Activated CD8-positive, alpha-beta T cell treated with anti-CD3 and anti-CD28 coated beads, Interleukin-2, amount 10 ng/mL, durations not matched to agents 7 days and 5 days (primary cell): Measurements from ENCODE around the gene WRAP73. TPM values are rescaled to one million over a fixed set of nuclear protein-coding genes. Genes with fewer than 3 reads are reported as not detected.

Experiments
- ATAC-seq: fragments of 150-1000 bp; cut with Tn5 transposase; one replicate; pipeline ENCODE4 v1.10.0; 2021; ENCODE audit warnings: moderate library complexity
- CTCF ChIA-PET: fragments of 350-600 bp; sonication (Branson Sonifier 250); formaldehyde crosslinking; loops from one replicate; lab custom pipeline; 2021; ENCODE audit warnings: antibody characterized with exemption; lab: Charles Lee
- POLR2A ChIA-PET: fragments of 350-600 bp; sonication (Branson Sonifier 250); formaldehyde crosslinking; loops from one replicate; lab custom pipeline; 2021; ENCODE audit warnings: antibody characterized with exemption; lab: Charles Lee
- DNase-seq: peaks from one replicate; pipeline ENCODE4 v3.0.0-alpha.2; 2020
- H3K27ac Mint-ChIP-seq: one replicate; pipeline ENCODE4 v1.8.0; 2021; ENCODE audit warnings: mild to moderate bottlenecking, mixed read lengths
- H3K27me3 Mint-ChIP-seq: one replicate; pipeline ENCODE4 v1.8.0; 2021; ENCODE audit warnings: low read depth, mixed read lengths
- H3K36me3 Mint-ChIP-seq: one replicate; pipeline ENCODE4 v1.8.0; 2021; ENCODE audit warnings: low read depth, mixed read lengths
- H3K4me1 Mint-ChIP-seq: one replicate; pipeline ENCODE4 v1.8.0; 2021; ENCODE audit warnings: low read depth, mixed read lengths
- H3K4me3 Mint-ChIP-seq: one replicate; pipeline ENCODE4 v1.8.0; 2021; ENCODE audit warnings: mild to moderate bottlenecking, mixed read lengths
- H3K9me3 Mint-ChIP-seq: one replicate; pipeline ENCODE4 v1.8.0; 2022; ENCODE audit warnings: mixed read lengths; ENCODE audit not compliant: insufficient read depth
- total RNA-seq, 2 experiments: library from RNA; stranded (reverse); gene quantifications; one replicate each; pipeline ENCODE4 v1.2.3, GENCODE V29; 2021

The WRAP73 gene
- total RNA-seq, 2 experiments from 2014 or later = 33.1 to 36.7 TPM

DNA sequence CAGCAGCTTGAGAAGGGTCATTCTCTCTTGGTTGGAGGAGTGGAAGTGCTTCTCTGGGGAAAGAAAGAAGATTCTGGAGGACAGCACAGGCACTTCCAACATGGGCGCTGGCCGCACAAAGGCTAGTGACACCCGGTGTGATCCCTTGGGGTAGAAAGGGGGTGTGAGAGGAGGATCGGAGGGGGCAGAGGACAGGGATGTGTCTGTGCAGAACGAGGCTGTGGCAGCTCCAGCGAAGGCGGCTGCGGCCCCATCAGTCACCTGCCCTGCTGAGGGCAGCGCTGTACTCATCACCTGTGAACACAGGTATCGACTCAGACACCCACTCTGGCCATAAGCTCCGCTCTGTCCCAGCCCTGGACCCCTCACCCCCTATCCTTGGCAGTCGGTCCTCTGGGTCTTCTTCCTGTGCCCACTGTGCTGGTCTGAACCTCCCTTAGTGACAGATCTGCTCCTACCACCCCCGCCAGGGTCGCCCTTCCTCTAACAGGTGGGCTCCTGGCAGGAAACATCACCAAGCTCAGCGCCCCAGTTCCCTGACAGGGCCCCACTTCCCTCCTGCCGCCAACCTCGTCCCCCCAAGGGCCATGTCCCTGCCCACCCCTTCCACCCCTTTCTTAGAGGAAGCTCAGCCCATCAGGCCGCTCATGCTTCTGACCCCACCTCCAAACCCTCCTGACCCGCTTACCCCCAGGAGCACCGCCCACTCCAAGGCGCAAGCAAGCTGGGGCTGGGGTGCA lies 22.5 kb upstream of the WRAP73 start:
- Mint-ChIP-seq H3K9me3 (no peaks in the 10 kb centered on the region), H3K27me3 (peaks cover 6% of the 10 kb centered on the region), H3K27ac (no peak overlapping the region), H3K36me3 (no peaks in the 10 kb centered on the region), H3K4me3 (no peak overlapping the region), H3K4me1 (peaks cover 5% of the 10 kb centered on the region)
- DNase-seq = no peak
- no peak for ATAC-seq
- ChIA-PET CTCF (no interaction called here), POLR2A (no interaction called here)

DNA sequence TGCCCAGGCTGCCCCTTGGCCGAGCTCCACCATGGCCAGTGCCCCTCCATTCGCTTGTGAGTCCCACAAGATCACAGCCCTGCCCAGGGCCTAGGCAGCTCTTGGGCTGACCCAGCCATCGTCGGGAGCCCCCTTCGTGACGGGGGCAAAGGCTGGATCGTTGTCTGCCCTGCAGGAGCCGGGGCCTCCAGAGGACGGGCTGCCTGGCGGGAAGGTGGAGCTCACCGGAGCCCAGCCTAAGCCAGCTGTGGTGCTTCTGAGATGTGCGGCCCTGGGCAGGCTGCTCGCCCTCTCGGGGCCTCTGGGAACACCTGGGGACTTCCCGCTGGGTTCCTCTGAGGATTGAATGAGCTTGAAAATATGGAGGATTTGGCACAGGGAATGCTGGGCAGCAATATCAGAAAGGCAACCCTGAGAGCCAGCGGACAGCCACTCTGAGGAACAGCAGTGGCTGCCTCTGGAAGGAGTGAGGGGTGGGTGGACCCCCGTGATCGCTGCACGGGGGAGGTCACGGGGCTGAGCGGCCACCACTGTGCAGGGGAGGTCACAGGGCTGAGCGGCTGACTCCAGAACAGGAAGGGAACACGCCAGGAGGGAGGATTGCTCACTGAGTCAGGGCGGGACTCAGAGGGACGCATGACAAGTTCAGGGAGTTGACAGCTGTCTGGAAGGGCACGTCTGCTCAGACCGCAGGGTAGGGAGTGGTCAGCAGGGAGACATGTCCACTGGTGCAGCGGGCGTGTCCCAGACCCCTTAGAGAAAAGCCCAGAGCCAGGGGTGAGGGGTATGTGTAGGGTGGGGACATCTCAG lies 21.7 kb upstream of the WRAP73 start:
- Mint-ChIP-seq H3K36me3 (no peaks in the 10 kb centered on the region), H3K9me3 (no peaks in the 10 kb centered on the region), H3K27ac (no peak overlapping the region), H3K4me3 (no peak overlapping the region), H3K27me3 (peaks cover 6% of the 10 kb centered on the region), H3K4me1 (no peaks in the 10 kb centered on the region)
- ChIA-PET CTCF (no interaction called here), POLR2A (no interaction called here)
- ATAC-seq (no peak), DNase-seq (no peak)

DNA sequence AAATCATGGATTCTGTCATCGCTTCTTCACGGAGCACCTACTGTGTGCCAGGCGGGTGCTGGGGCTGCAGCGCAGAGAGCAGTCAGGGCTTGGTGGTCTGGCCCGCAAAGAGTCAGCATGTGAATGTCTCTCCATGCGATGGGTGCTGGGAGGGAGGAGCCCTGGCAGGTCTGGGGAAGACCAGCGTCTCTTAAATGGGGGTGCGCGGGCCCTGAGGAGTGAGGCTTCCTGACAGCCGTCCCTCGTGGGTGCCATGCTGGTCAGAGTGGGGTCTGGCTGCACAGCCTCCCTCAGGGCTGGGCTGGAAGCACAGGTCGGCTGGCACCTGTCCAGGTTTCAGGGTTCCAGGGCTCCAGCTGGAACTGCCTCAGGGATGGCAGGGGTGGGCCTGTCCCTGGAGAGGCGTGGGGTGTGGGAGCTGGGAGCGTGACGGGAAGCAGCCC lies 20.9 kb upstream of the WRAP73 start:
- Mint-ChIP-seq H3K4me3 (no peak overlapping the region), H3K36me3 (no peaks in the 10 kb centered on the region), H3K27me3 (peaks cover 6% of the 10 kb centered on the region), H3K9me3 (no peaks in the 10 kb centered on the region), H3K4me1 (no peaks in the 10 kb centered on the region), H3K27ac (no peak overlapping the region)
- DNase-seq (no peak), ATAC-seq (no peak)
- ChIA-PET POLR2A (no interaction called here), CTCF (no interaction called here)

DNA sequence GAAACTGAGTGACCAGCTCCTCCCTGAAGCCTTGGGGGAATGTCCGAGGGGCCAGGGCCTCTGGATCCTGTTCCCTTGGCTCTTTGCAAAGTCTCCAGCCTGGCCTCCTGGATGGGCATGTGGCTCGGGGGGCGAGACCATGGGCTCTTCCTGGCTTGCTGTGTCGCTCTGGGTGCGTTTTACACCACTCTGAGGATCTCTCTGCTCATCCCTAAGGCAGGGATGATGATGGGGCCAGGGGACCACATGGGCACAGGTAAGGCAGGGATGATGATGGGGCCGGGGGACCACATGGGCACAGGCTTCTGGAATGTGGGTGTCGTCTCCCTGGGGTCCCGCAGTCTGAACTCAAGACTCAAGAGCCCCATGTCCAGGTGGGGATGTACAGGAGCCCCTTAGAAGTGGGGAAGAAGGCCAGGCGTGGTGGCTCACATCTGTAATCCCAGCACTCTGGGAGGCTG lies 20.1 kb upstream of the WRAP73 start:
- ATAC-seq = no peak
- H3K27me3 Mint-ChIP-seq = peaks cover 6% of the 10 kb centered on the region
- no peak overlapping the region for H3K27ac Mint-ChIP-seq
- no peaks in the 10 kb centered on the region for H3K9me3 Mint-ChIP-seq
- H3K36me3 Mint-ChIP-seq = no peaks in the 10 kb centered on the region
- ChIA-PET CTCF (no interaction called here), POLR2A (no interaction called here)
- DNase-seq = no peak
- H3K4me3 Mint-ChIP-seq = no peak overlapping the region
- no peaks in the 10 kb centered on the region for H3K4me1 Mint-ChIP-seq

DNA sequence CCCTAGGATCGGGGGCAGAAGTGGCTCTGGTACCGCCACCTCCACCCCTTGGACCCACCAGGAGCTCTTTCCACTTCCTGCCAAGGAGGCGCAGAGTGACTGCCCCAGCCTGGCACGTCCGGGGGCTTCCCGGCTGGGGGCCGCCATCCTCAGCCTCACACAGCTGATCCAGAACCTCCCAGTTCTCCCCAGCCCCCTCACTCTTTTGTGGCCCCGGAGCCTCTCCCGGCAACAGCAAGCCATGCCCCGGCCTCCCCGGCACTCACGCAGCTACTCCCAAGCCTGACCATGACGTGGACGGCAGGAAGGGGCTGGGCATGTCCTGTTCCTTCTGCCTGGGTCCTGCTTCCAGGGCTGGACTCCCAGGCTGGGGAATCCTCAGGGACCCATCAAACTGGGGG lies 19.5 kb upstream of the WRAP73 start:
- POLR2A ChIA-PET = no interaction called here
- no peak for ATAC-seq
- Mint-ChIP-seq H3K27ac (no peak overlapping the region), H3K36me3 (no peaks in the 10 kb centered on the region), H3K4me1 (no peaks in the 10 kb centered on the region), H3K27me3 (peaks cover 6% of the 10 kb centered on the region), H3K4me3 (no peak overlapping the region), H3K9me3 (no peaks in the 10 kb centered on the region)
- CTCF ChIA-PET = no interaction called here
- no peak for DNase-seq

DNA sequence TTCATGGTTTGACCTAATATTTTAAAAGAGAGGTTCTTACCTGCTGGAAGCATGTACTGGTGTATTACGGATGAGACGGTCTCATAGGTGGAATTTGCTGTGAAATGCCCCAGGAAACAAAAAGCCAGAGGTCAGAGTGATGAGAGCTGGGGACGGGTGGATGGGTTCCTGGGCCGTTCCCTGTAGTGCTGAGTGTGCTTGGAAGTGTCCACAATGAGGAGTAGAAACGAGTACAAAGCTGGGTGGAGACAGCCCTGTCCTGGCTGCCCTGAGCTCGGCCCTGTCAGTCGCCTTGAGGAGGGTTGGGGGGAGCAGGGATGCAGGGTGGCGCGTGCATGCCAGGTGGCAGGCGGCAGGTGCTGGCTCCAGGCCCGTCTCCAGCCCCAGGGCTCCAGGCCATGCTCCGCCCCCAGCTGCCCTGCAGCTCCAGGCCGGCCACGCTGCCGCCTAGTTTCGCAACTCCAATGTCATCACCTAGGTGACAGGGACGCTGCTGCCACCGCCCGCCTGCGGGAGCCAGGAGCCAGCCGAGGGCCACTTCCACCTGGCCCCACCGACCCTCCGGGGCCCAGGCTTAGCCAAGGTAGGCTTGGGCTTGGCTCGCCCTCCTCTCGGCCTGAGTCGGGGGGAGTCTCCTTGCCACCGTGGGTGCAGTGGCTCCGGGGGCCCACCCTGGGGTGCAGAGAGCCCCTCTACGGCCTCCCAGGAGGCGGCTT lies 18.8 kb upstream of the WRAP73 start:
- ChIA-PET POLR2A (no interaction called here), CTCF (no interaction called here)
- H3K27ac Mint-ChIP-seq = no peak overlapping the region

DNA sequence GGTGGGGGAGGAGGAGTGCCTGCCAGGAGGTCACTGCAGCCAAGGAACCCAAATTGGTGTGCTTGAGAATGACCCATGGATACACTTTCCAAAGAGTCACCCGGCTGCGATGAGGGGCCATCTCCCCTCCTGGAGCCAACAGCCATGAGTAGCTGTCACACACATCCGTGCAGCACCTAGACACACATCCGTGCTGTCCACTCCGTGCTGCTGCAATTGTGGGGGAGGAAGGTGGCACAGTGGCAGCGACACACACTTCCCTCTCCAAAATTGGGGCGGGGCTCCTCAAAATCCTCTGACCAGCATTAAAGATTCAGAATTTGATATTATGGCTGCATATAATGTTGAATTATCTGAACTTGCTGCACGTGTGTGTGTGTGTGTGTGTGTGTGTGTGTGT lies 18.2 kb upstream of the WRAP73 start:
- H3K27ac Mint-ChIP-seq = no peak overlapping the region
- POLR2A ChIA-PET = no interaction called here
- CTCF ChIA-PET = no interaction called here

More for the DNA sequence above, 18.8 kb upstream of the WRAP73 start:
- Mint-ChIP-seq H3K27me3 (peaks cover 6% of the 10 kb centered on the region), H3K36me3 (no peaks in the 10 kb centered on the region), H3K4me1 (no peaks in the 10 kb centered on the region), H3K9me3 (no peaks in the 10 kb centered on the region), H3K4me3 (no peak overlapping the region)
- ATAC-seq (no peak), DNase-seq (no peak)

DNA sequence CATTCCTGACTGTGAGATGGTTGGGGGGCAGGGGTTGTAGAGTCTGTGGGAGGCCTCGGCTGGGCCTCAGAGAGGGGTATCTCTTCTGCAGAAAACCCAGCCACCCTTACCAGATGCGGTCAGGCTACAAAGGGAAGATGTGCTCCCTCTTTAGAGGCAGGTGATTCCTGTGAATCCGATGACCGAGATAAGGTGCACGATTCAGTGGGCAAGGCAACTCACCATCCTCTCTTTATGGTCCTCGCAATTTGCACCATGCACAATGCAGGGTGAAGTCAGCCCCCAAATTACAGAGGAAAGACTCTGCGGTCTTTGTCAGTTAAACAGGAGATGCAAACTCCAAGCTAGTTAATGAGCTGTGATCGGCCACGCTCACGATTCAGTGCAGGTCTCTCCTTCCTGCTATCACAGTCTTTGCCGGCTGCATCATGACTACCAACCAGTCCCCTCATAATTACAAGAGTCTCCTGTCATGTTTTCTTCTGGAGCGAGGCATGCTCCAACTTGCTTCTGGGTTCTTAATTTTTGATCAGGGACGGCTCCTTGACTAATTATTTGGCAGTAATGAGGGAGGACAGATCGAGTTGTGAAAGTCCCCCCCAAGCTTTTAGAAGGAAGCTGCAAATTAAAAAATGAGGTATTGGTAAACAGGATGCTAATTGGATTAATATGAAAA lies 14.9 kb upstream of the WRAP73 start:
- no peaks in the 10 kb centered on the region for H3K9me3 Mint-ChIP-seq
- no peak overlapping the region for H3K4me3 Mint-ChIP-seq
- peaks cover 6% of the 10 kb centered on the region for H3K27me3 Mint-ChIP-seq
- POLR2A ChIA-PET = no interaction called here
- DNase-seq = no peak
- no peaks in the 10 kb centered on the region for H3K36me3 Mint-ChIP-seq
- no peak overlapping the region for H3K27ac Mint-ChIP-seq
- CTCF ChIA-PET = no interaction called here
- H3K4me1 Mint-ChIP-seq = peaks cover 6% of the 10 kb centered on the region
- no peak for ATAC-seq

More for the DNA sequence above, 18.2 kb upstream of the WRAP73 start:
- no peaks in the 10 kb centered on the region for H3K9me3 Mint-ChIP-seq
- H3K4me1 Mint-ChIP-seq = no peaks in the 10 kb centered on the region
- no peaks in the 10 kb centered on the region for H3K36me3 Mint-ChIP-seq
- H3K4me3 Mint-ChIP-seq = no peak overlapping the region
- DNase-seq (no peak), ATAC-seq (no peak)
- H3K27me3 Mint-ChIP-seq = peaks cover 6% of the 10 kb centered on the region

DNA sequence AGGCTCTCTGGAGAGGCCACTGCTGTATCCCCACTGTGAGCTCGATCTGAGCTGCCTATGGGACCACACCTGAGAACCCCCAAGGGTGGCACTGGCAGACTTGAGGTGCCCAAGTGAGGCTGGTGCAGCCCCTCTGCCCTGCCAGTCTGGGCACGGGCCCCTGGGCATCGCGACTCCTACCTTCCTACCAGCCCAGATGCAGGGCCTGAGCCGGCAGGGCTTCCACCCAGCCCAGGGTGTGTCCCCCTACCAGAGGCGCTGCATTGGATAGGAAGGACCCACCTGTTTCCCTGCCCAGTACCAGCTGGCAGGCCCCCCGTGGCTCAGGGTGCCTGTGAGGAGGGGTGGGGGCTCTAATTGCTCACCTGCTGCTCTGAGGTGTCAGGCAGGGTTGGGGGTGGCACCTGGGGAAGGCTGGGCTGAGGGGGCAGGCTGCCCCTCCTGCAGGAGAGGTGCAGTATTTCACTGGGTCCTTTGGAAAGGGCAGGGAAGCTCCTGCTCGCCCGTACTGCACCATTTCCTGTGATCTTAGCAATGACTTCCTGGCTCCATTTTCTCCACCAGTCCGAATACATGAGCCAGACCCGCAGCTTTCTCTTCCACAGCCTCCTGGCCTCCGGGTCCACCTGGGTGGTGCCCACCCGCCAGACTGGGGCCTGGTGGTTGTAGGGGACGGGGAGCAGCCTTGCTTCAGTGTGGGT lies 14.2 kb upstream of the WRAP73 start:
- ChIA-PET CTCF (no interaction called here), POLR2A (no interaction called here)
- ATAC-seq (no peak), DNase-seq (no peak)
- no peaks in the 10 kb centered on the region for H3K9me3 Mint-ChIP-seq
- H3K27ac Mint-ChIP-seq = no peak overlapping the region
- H3K27me3 Mint-ChIP-seq = peaks cover 9% of the 10 kb centered on the region
- no peak overlapping the region for H3K4me3 Mint-ChIP-seq
- H3K36me3 Mint-ChIP-seq = no peaks in the 10 kb centered on the region
- peaks cover 6% of the 10 kb centered on the region for H3K4me1 Mint-ChIP-seq

DNA sequence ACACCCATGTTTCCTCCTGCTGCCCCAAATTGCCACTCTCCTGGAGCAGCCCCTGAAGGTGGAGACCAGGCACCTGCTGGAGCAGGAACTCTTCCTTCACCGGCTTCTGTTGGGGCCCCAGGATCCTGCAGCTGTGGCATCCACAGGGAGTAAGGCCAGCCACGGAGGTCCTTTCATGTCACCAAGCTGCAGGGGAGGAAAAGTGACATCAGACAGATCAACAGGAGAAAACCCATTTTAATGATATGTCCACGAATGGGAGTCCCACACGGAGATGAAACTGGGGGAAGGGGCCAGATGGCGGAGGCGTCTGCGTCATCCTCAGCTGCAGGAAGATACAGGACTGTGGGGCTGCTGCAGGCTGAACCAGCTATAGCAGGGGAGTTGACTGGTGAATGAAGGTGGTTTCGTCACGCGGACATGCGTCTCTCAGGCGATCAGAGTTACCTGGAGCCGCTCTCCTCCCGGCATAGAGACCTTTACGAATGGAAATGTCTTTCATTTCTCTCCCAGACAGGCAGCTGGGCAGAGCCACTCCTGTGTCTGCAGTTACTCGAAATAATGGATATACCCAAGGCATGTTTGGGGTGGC lies 12.3 kb upstream of the WRAP73 start:
- CTCF ChIA-PET = no interaction called here
- Mint-ChIP-seq H3K27me3 (peaks cover 5% of the 10 kb centered on the region), H3K27ac (no peak overlapping the region), H3K4me3 (no peak overlapping the region), H3K4me1 (peaks cover 6% of the 10 kb centered on the region), H3K9me3 (no peaks in the 10 kb centered on the region), H3K36me3 (no peaks in the 10 kb centered on the region)
- ATAC-seq = no peak
- POLR2A ChIA-PET = no interaction called here
- DNase-seq = no peak

DNA sequence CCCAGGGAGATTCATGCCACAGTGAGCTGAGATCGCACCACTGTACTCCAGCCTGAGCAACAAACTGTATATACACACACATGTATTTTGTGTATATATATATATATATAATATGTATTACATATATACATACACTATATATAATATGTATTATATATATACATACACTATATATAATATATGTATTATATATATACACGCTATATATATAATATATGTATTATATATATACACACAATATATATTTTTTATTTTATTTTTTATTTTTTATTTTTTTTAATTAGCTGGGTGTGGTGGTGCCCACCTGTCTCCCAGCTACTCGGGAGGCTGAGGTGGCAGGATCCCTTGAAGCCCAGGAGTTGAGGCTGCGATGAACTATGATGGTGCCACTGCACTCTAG lies 11.7 kb upstream of the WRAP73 start:
- ATAC-seq (no peak), DNase-seq (no peak)
- peaks cover 7% of the 10 kb centered on the region for H3K4me1 Mint-ChIP-seq
- no peaks in the 10 kb centered on the region for H3K9me3 Mint-ChIP-seq
- no peak overlapping the region for H3K27ac Mint-ChIP-seq
- ChIA-PET CTCF (no interaction called here), POLR2A (no interaction called here)
- H3K4me3 Mint-ChIP-seq = no peak overlapping the region
- peaks cover 5% of the 10 kb centered on the region for H3K27me3 Mint-ChIP-seq
- no peaks in the 10 kb centered on the region for H3K36me3 Mint-ChIP-seq
